ENCODE measurements around the gene ACTR2. TPM values are rescaled to one million over a fixed set of nuclear protein-coding genes. Genes with fewer than 3 reads are reported as not detected.

The ACTR2 gene
- polyA plus RNA-seq, 3 donors, result 34.5 to 83.6 (median 74.5) TPM

DNA sequence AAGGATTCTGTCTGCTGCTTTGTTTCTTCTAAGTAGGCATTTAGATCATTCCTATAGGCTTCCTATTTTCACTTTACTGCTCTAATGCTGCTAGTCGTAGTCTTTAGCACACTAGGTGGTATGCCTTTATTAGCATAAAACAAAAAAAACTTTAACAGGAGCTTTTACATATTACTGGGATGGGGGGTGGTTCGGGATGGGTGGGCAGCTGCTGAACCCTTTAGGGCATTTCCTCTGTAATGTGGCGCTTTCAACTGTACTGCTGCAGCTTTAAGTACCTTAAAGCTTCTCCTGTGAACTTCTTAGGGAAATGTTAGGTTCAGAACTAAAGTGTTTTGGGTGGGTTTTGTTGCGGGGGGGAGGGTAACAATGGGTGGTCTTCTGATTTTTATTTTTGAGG, 41.3 kb downstream of the ACTR2 start:
- H3K27ac ChIP-seq (ENCODE audit: low read depth, low read length), result no peak overlapping the region
- 80 to 92% (median 86%) methylated on average over 4 of the region's 4 CpGs for WGBS, 3 donors

GRCh38 chr2:65273344-65273743, 45.7 kb downstream of the ACTR2 start:
- WGBS, 3 donors, result 94 to 99% (median 96%) methylated on average over 8 of the region's 8 CpGs
- no peak overlapping the region for H3K27ac ChIP-seq (ENCODE audit: low read depth, low read length)

GRCh38 chr2:65275141-65275915, 47.7 kb downstream of the ACTR2 start:
- H3K27ac ChIP-seq (ENCODE audit: low read depth, low read length), result no peak overlapping the region
- 65 to 69% (median 68%) methylated on average over 4 of the region's 4 CpGs for WGBS, 3 donors

- WGBS, 3 donors, result 44 to 54% (median 53%) methylated on average over 5 of the region's 5 CpGs
Observed at GRCh38 chr2:65276609-65277008, 49.0 kb downstream of the ACTR2 start.

GRCh38 chr2:65277118-65277517, 49.5 kb downstream of the ACTR2 start:
- 63 to 68% (median 63%) methylated on average over 3 of the region's 3 CpGs for WGBS, 3 donors

More at GRCh38 chr2:65276609-65277008, 49.0 kb downstream of the ACTR2 start:
- no peak overlapping the region for H3K27ac ChIP-seq (ENCODE audit: low read depth, low read length)

DNA sequence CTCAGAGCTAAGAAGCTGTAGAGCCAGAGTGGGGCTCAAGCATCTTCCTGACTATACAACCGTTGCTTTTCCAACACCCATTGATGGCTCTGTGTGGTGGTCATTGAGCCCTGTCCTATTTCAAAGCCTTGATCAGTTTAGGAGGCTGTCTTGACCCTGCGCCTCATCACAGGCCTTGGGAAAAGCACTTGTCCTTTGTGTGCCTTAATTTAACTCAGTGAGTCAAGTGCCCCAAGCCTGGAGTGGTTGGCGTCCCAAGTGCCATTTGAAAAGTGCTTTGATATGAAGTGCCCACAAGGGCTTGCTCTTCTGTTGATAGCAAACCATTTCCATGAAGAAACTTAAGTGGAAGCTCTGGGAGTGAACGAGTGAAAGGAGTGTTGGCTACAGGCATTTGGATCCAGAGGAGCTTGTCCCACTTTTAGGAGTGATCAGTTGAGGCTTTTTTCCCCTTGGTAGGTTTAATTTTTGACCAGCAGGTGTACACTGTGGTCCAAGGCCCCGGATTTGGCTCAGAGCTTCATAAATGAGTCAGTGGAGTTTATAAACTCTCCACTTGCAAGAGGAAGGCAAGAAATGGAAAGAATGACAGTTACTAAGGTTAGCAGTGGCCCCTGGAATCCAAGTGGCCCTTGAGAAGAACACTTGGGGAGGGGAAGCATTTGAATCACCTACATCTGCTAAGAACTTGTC, 50.3 kb downstream of the ACTR2 start:
- no peak overlapping the region for H3K27ac ChIP-seq (ENCODE audit: low read depth, low read length)
- WGBS, 3 donors, result 78 to 92% (median 89%) methylated on average over 5 of the region's 5 CpGs

More at GRCh38 chr2:65277118-65277517, 49.5 kb downstream of the ACTR2 start:
- H3K27ac ChIP-seq (ENCODE audit: low read depth, low read length), result no peak overlapping the region

GRCh38 chr2:65278531-65278981, 50.9 kb downstream of the ACTR2 start:
- no peak overlapping the region for H3K27ac ChIP-seq (ENCODE audit: low read depth, low read length)
- WGBS, 3 donors, result 47 to 57% (median 54%) methylated on average over 6 of the region's 6 CpGs

DNA sequence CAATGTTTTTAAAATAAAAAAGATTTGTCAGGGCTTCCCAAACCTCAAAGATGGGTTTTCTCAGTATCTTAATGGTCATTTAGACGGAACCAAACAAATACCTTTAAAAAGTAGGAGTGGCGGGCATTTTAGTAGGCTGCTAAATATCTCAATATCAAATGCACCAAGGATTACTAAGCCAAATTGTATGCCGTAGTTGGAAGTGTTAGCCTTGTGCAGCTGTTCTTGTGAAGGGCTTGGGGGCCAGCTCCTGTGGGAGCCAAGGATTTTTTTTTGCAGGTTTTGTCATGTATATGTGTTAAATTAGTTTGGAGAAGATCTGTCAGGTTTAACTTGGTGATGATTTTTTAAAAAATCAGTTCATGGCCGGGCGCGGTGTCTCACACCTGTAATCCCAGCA, 52.1 kb downstream of the ACTR2 start:
- 91 to 94% (median 93%) methylated on average over 6 of the region's 6 CpGs for WGBS, 3 donors
- H3K27ac ChIP-seq (ENCODE audit: low read depth, low read length), result no peak overlapping the region

- H3K27ac ChIP-seq (ENCODE audit: low read depth, low read length), result no peak overlapping the region
Observed at GRCh38 chr2:65281627-65282351, 54.2 kb downstream of the ACTR2 start.

DNA sequence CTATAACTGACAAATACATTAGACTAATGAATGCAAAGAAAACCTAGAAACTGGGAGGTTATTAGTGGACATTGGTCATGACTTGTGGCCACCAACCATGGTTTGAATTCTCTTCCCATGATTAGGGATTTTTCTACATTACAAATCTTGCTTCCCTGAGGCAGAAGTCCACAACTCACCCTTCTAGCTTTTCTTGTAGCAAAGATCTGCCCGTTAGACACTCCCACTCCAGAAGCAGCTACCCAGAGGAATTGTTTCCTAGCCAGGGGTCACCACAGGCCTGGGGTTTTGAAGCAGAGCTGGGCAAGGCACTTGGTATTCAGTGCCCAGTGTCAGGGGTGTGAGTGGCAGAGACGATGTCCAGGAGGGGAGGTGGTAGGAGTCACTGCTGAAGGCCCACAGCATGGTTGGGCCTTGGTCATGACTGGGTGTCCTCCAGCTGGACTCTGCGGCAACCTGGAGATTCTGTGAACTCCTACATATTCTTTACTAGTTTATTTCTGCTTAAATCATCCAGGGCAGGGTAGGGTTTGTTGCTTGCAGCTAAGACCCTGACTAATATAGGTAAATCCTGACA, 54.9 kb downstream of the ACTR2 start:
- no peak overlapping the region for H3K27ac ChIP-seq (ENCODE audit: low read depth, low read length)
- WGBS, 3 donors, result 74 to 89% (median 80%) methylated on average over 3 of the region's 3 CpGs

More at GRCh38 chr2:65281627-65282351, 54.2 kb downstream of the ACTR2 start:
- 30 to 40% (median 34%) methylated on average over 4 of the region's 4 CpGs for WGBS, 3 donors

DNA sequence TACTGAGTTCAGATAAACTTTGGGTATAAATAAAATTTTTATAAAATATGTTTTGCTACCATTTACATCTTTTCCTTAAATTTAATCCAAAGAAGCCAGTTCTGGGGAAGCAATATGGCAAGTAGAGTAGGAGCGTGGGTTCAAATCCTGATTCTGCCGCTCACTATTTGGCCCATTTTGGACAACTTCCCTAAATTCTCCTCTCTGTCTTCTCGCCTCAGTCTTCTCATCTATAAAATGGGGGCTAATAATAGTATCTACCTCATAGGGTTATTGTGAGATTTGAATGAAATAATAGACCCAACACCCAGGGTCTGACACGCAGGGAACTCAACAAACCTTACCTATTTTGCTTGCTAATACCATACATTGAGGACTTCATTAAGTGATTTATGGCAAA, 59.7 kb downstream of the ACTR2 start:
- WGBS, 3 donors, result 95 to 99% (median 97%) methylated on average over 4 of the region's 4 CpGs

GRCh38 chr2:65291216-65292105, 63.8 kb downstream of the ACTR2 start:
- 87 to 92% (median 91%) methylated on average over 11 of the region's 11 CpGs for WGBS, 3 donors
- no peak overlapping the region for H3K27ac ChIP-seq (ENCODE audit: low read depth, low read length)

More for the DNA sequence above, 59.7 kb downstream of the ACTR2 start:
- no peak overlapping the region for H3K27ac ChIP-seq (ENCODE audit: low read depth, low read length)

DNA sequence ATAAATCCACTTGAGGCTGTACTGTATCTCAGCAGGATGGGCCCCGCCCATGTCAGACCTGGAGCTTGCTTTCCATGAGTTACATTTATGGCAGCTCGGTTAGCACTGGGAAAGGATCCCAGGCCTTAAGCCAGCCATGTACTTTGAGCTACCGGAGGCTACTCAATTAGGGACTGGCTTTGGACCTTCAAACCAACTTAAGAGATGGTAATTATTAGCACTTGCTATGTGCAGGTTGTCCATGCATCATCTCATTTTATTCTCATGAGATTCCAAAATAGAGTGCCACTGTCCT, 64.4 kb downstream of the ACTR2 start:
- 60 to 88% (median 80%) methylated on average over 3 of the region's 3 CpGs for WGBS, 3 donors
- no peak overlapping the region for H3K27ac ChIP-seq (ENCODE audit: low read depth, low read length)

DNA sequence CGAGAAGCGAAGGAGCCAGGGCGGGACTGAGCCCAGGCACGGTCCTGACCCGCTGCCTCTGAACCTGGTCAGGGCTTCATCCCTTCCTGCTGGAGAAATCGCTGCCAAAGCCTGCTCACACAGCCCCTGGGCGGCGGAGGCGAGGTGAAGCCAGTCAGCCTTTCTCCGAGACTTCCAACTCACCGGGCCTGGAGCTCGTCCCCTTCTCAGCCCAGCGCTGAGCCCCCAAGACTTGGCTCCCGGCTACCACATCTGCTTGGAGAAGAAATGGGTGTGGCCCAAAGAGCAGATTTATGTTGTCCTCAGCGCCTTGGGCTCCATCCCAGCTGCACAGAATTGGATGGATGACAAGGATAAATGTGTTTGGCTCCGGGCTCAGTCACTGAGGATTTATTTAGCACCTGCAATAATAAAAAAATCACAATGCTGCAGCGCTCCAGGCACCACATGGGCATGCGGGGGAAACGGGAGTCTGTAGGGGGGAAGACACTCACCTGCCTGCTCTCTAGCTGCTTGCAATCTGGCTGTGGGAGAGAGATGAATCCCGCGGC, 64.9 kb downstream of the ACTR2 start:
- no peak overlapping the region for H3K27ac ChIP-seq (ENCODE audit: low read depth, low read length)
- WGBS, 3 donors, result 59 to 73% (median 66%) methylated on average over 21 of the region's 21 CpGs

GRCh38 chr2:65293376-65293775, 65.7 kb downstream of the ACTR2 start:
- 93 to 96% (median 95%) methylated on average over 5 of the region's 5 CpGs for WGBS, 3 donors
- H3K27ac ChIP-seq (ENCODE audit: low read depth, low read length), result no peak overlapping the region

- H3K27ac ChIP-seq (ENCODE audit: low read depth, low read length), result no peak overlapping the region
- 75 to 90% (median 86%) methylated on average over 6 of the region's 6 CpGs for WGBS, 3 donors
Observed at GRCh38 chr2:65294136-65294535, 66.5 kb downstream of the ACTR2 start.

GRCh38 chr2:65294701-65295100, 67.1 kb downstream of the ACTR2 start:
- 57 to 76% (median 69%) methylated on average over 6 of the region's 6 CpGs for WGBS, 3 donors
- H3K27ac ChIP-seq (ENCODE audit: low read depth, low read length), result no peak overlapping the region

GRCh38 chr2:65296971-65297370, 69.3 kb downstream of the ACTR2 start:
- WGBS, 3 donors, result 92 to 95% (median 94%) methylated on average over 7 of the region's 7 CpGs
- no peak overlapping the region for H3K27ac ChIP-seq (ENCODE audit: low read depth, low read length)
